GM23338 (cell line): ENCODE results near the gene KLK5.

ENCODE experiments used
- CTCF ChIP-seq, 2 experiments: fragments of 200-600 bp in 1 of 2; sonication (generic) in 1 of 2; conservative IDR thresholded peaks; 2 replicates each; pipeline versions ENCODE4 v1.5.1 to v1.6.1; 2016 to 2017; ENCODE audit warnings: antibody characterized with exemption in 2 of 2, low read depth in 2 of 2, mild to moderate bottlenecking in 2 of 2, moderate library complexity in 1 of 2
- EZH2 ChIP-seq: fragments of 200-600 bp; sonication (generic); IDR thresholded peaks from one replicate; pipeline ENCODE4 v1.8.0; 2017; ENCODE audit warnings: antibody characterized with exemption, mild to moderate bottlenecking, low read depth; ENCODE audit not compliant: unreplicated experiment
- POLR2AphosphoS5 ChIP-seq: IDR thresholded peaks from 2 replicates; pipeline ENCODE4 v1.6.1; 2016; ENCODE audit warnings: antibody characterized with exemption, low read depth

DNA sequence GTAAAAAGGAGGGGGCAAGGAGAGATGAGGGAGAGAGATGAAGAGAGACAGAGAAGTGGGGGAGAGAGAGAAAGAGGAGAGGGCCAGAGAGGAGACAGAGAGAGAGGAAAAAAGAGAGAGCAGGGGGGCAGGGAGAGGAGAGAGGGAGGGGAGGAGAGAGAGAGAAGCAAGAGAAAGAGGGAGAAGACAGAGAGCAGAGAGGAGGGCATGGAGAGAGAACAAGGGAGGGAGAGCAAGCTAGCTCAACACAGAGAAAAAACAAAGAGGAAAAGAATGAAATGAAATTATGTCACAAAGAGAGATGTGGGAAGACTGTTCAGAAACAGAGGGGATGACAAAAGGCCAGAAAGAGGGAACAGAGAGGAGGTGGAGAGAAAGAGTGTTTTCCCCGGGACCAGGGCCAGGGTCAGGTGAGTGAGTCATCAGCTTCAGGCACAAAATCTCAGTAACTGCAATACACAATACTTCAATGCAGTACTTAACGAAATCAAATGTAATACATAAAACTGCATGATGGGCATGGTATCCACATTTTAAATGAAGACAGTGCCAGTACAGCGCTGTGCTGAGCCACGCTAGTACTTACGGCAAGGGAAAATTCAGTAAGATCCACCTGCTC lies 26.0 kb upstream of the KLK5 start:
- TF ChIP-seq CTCF (conservative IDR thresholded peaks at IDR 0.05; ENCODE audit: low read depth in 2 of 2): no peak
- no peak for TF ChIP-seq POLR2AphosphoS5
- no peak for TF ChIP-seq EZH2
